Right cardiac atrium (tissue), 5 donors: Measurements from ENCODE around the gene SLC25A47. TPM values are rescaled to one million over a fixed set of nuclear protein-coding genes. Genes with fewer than 3 reads are reported as not detected.

Experiments
- ATAC-seq, 2 donors: fragments of 200-7000 bp; cut with Tn5 transposase; one replicate each; pipeline versions ENCODE4 v1.8.0 to v1.9.1; 2020; ENCODE audit warnings: moderate library complexity in 2 of 2, mild to moderate bottlenecking in 1 of 2
- DNase-seq, 3 donors: peaks; one replicate each; pipeline ENCODE4 v3.0.0-alpha.2; 2020
- H3K27ac ChIP-seq: one replicate; pipeline ENCODE4 v1.5.1; 2013; ENCODE audit warnings: mild to moderate bottlenecking, low read length, control low read depth, moderate library complexity
- H3K27me3 ChIP-seq: one replicate; pipeline ENCODE4 v1.6.1; 2013; ENCODE audit not compliant: control insufficient read depth, insufficient read depth
- H3K4me1 ChIP-seq: one replicate; pipeline ENCODE4 v1.6.1; 2013; ENCODE audit warnings: low read length; ENCODE audit not compliant: control insufficient read depth, insufficient read depth
- H3K4me3 ChIP-seq: one replicate; pipeline ENCODE4 v1.5.1; 2013; ENCODE audit warnings: low read length, control low read depth
- H3K9me3 ChIP-seq: one replicate; pipeline ENCODE4 v1.6.1; 2013; ENCODE audit warnings: low read length; ENCODE audit not compliant: control insufficient read depth
- WGBS: extraction: QIAGEN DNeasy Blood & Tissue Kit; methylation state at CpG from one replicate; pipeline ENCODE4 v1.1.7; 2013; 5-methylcytosine and 5-hydroxymethylcytosine counted together
- intact Hi-C, 4 donors: fragments of 100-400 bp; cut with DNase I; formaldehyde crosslinking; loops; one replicate each; pipeline versions ENCODE4 v1.11.0 to v1.14.0; 2022 to 2023
- polyA plus RNA-seq: library from polyadenylated mRNA; stranded (reverse); fragments of 200-250 nt; gene quantifications from one replicate; pipeline ENCODE4 v1.2.3, GENCODE V29; 2013
- total RNA-seq, 4 donors: library from RNA; stranded (reverse); fragmentation: NEBNext Ultra II Directional; extraction: Animal tissue kit (Norgen Biotek cat#: 25700); gene quantifications; one replicate each; pipeline ENCODE4 v1.2.1, GENCODE V29; 2021
- donor health status: healthy with polysubstance abuse.
- donor health status: DM: no; HTN: yes; CAD: no.
- donor health status: DM: no; HTN: no; CAD: no.
- donor health status: DM: no; HTN: yes; CAD: no; lungs with severe emphysema.
- donor health status: DM: yes; HTN: yes; CAD: no.

The SLC25A47 gene
- total and polyA plus RNA-seq, 5 donors: not detected

- peak; percentile 82 to 94 (median 92) for DNase-seq
- ATAC-seq: peak; percentile 89
- Histone ChIP-seq H3K27me3 (no peaks in the 10 kb centered on the region), H3K4me3 (peak overlapping the region; percentile 42), H3K9me3 (no peaks in the 10 kb centered on the region), H3K27ac (no peak overlapping the region), H3K4me1 (no peaks in the 10 kb centered on the region)
- intact Hi-C loops: no loop called here
- 26% methylated on average over 40 of the region's 40 CpGs for WGBS
Observed at GRCh38 chr14:100317912-100318808, 5.0 kb upstream of the SLC25A47 start.

GRCh38 chr14:100320157-100320856, 2.8 kb upstream of the SLC25A47 start:
- H3K4me3 ChIP-seq: no peak overlapping the region
- 92% methylated on average over 12 of the region's 12 CpGs for WGBS
- no peaks in the 10 kb centered on the region for H3K27me3 ChIP-seq
- DNase-seq (peak in 1 of 3 donors; percentile 14), ATAC-seq (no peak)
- intact Hi-C loops: no loop called here
- H3K9me3 ChIP-seq: no peaks in the 10 kb centered on the region
- no peaks in the 10 kb centered on the region for H3K4me1 ChIP-seq
- no peak overlapping the region for H3K27ac ChIP-seq

DNA sequence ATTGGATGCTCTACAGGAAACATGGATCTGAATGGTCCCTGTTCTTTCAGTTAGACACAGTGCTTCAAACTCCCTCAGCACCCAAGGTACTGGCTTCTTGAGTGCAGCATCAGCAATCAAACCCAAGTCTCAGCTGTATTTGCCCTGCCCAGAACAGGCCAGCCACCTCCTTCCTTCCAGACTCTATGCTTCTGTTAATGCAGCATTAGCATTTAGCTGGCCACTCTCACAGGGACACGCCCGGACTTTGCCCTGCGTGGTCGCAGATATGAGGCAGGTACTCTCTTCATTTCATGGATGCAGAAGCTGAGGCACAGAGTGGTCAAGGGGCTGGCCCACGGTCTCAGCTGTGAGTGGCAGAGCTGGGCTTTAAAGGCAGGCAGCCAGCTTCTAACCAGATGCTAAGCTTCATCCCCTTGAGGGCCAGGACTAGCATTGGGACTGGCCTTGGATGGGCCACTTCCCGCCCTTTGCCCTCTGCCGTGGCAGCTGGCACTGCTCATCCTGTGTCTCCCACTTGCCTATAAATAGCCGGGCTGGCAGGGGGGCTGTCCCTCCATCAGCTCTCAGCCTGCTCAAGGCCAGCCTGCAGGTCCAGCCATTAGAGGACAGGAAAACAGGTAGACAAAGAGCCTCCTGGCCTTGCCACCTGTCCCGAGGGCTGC, 1.5 kb upstream of the SLC25A47 start:
- H3K27ac ChIP-seq: no peak overlapping the region
- DNase-seq: peak in 2 of 3 donors; percentile 76 to 80
- intact Hi-C loops: no loop called here
- ATAC-seq: peak; percentile 29 to 43
- H3K4me3 ChIP-seq: no peak overlapping the region
- no peaks in the 10 kb centered on the region for H3K9me3 ChIP-seq
- no peaks in the 10 kb centered on the region for H3K27me3 ChIP-seq
- whole genome bisulfite sequencing: 64% methylated on average over 9 of the region's 9 CpGs
- no peaks in the 10 kb centered on the region for H3K4me1 ChIP-seq

- 90% methylated on average over 15 of the region's 15 CpGs for WGBS
- H3K4me1 ChIP-seq: no peaks in the 10 kb centered on the region
- intact Hi-C loops: no loop called here
- no peak overlapping the region for H3K27ac ChIP-seq
- H3K9me3 ChIP-seq: no peaks in the 10 kb centered on the region
- peak in 2 of 3 donors; percentile 14 to 47 for DNase-seq
- H3K4me3 ChIP-seq: no peak overlapping the region
- H3K27me3 ChIP-seq: no peaks in the 10 kb centered on the region
- ATAC-seq: no peak
Observed at GRCh38 chr14:100322138-100322957, 791 bp upstream of the SLC25A47 start.

DNA sequence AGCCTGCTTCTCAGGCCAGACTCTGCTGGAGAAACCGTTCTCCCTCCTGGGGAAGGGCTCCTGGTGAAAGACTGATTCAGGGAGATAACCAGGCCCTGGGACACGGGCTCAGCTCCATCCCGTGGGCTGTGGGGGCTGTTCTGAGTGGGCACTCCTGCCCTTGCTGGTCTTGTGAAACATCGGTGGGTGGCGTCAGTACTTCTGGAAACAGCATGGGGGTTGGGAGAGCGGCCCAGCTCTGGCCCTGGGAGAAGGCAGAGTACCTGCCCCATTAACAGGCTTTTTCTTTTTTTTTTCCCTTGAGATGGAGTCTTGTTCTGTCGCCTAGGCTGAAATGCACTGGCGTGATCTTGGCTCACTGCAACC, 786 bp downstream of the SLC25A47 start:
- Histone ChIP-seq H3K27ac (no peak overlapping the region), H3K9me3 (no peaks in the 10 kb centered on the region), H3K4me1 (no peaks in the 10 kb centered on the region), H3K27me3 (no peaks in the 10 kb centered on the region), H3K4me3 (no peak overlapping the region)
- 87% methylated on average over 8 of the region's 8 CpGs for WGBS
- ATAC-seq: no peak
- no peak for DNase-seq
- intact Hi-C loops: no loop called here

- Histone ChIP-seq H3K27ac (no peak overlapping the region), H3K27me3 (no peaks in the 10 kb centered on the region), H3K4me3 (no peak overlapping the region), H3K9me3 (no peaks in the 10 kb centered on the region), H3K4me1 (no peaks in the 10 kb centered on the region)
- ATAC-seq (no peak), DNase-seq (peak in 1 of 3 donors; percentile 39)
- intact Hi-C loops: no loop called here
- 73% methylated on average over 17 of the region's 17 CpGs for WGBS
Observed at GRCh38 chr14:100325231-100325632, 2.1 kb downstream of the SLC25A47 start.

DNA sequence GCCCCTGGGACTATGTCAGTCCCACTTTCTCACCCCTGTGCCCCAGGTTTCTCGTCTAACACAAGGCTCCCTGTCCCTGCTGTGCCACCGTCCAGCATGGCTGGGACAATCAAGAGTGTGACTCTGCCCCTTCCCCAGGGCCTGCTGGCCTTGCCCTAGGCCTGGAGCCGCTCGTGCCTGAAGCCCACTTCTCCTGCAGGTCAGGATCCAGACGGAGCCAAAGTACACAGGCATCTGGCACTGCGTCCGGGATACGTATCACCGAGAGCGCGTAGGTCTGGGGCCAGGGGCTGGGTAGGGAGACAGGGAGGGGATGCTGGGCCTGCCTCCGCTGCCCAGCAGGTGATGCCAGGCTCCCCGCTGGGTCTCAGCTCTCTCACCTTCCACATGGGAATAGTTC, 2.8 kb downstream of the SLC25A47 start:
- WGBS: 86% methylated on average over 13 of the region's 13 CpGs
- DNase-seq (no peak), ATAC-seq (no peak)
- intact Hi-C loops: no loop called here
- Histone ChIP-seq H3K4me3 (no peak overlapping the region), H3K27ac (no peak overlapping the region), H3K4me1 (no peaks in the 10 kb centered on the region), H3K27me3 (no peaks in the 10 kb centered on the region), H3K9me3 (no peaks in the 10 kb centered on the region)

DNA sequence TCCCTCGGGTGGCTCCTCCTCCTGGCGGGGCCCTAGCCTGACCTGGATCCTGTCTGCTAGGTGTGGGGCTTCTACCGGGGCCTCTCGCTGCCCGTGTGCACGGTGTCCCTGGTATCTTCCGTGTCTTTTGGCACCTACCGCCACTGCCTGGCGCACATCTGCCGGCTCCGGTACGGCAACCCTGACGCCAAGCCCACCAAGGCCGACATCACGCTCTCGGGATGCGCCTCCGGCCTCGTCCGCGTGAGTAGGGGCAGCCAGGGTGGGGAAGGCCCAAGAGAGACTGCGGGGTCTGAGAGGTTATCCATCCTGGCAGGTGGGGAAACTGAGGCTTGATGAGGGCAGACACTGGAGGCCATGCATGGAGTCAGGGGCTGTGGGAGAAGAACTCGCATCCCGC, 4.0 kb downstream of the SLC25A47 start:
- DNase-seq: no peak
- H3K27ac ChIP-seq: no peak overlapping the region
- WGBS: 94% methylated on average over 24 of the region's 24 CpGs
- H3K4me3 ChIP-seq: no peak overlapping the region
- no peaks in the 10 kb centered on the region for H3K4me1 ChIP-seq
- no peaks in the 10 kb centered on the region for H3K9me3 ChIP-seq
- H3K27me3 ChIP-seq: no peaks in the 10 kb centered on the region
- ATAC-seq: no peak
- intact Hi-C loops: no loop called here

- no peak overlapping the region for H3K27ac ChIP-seq
- WGBS: 88% methylated on average over 32 of the region's 32 CpGs
- H3K4me1 ChIP-seq: no peaks in the 10 kb centered on the region
- no peaks in the 10 kb centered on the region for H3K27me3 ChIP-seq
- H3K4me3 ChIP-seq: no peak overlapping the region
- no peaks in the 10 kb centered on the region for H3K9me3 ChIP-seq
- DNase-seq: no peak
- intact Hi-C loops: no loop called here
- no peak for ATAC-seq
Observed at GRCh38 chr14:100328495-100329163, 5.5 kb downstream of the SLC25A47 start.
